Liver (tissue), 3 donors: Measurements from ENCODE around the gene FAM151A.

ENCODE experiments used
- CTCF ChIP-seq: fragments of 150-350 bp; IDR thresholded peaks from 2 replicates; pipeline ENCODE4 v1.5.1; 2017; ENCODE audit warnings: improper control_type of control experiment, low read depth, low read length; ENCODE audit not compliant: missing input control
- HNF4A ChIP-seq, 2 donors: conservative IDR thresholded peaks; 2 replicates each; pipeline ENCODE4 v1.6.1; 2016; ENCODE audit warnings: antibody characterized with exemption in 2 of 2, mild to moderate bottlenecking in 2 of 2
- HNF4G ChIP-seq: IDR thresholded peaks from 2 replicates; pipeline ENCODE4 v1.6.1; 2016; ENCODE audit warnings: antibody characterized with exemption
- MAX ChIP-seq: IDR thresholded peaks from 2 replicates; pipeline ENCODE4 v1.6.1; 2016; ENCODE audit warnings: antibody characterized with exemption
- RAD21 ChIP-seq, 2 donors: IDR thresholded peaks; 2 replicates each; pipeline ENCODE4 v1.6.1; 2016; ENCODE audit warnings: antibody characterized with exemption in 2 of 2, mild to moderate bottlenecking in 2 of 2
- SP1 ChIP-seq: IDR thresholded peaks from 2 replicates; pipeline ENCODE4 v1.6.1; 2018; ENCODE audit warnings: antibody characterized with exemption, mild to moderate bottlenecking
- TAF1 ChIP-seq: conservative IDR thresholded peaks from 2 replicates; pipeline ENCODE4 v1.6.1; 2016; ENCODE audit warnings: antibody characterized with exemption, mild to moderate bottlenecking
- YY1 ChIP-seq: IDR thresholded peaks from 2 replicates; pipeline ENCODE4 v1.6.1; 2016; ENCODE audit warnings: antibody characterized with exemption, mild to moderate bottlenecking
- ZBTB33 ChIP-seq: IDR thresholded peaks from 2 replicates; pipeline ENCODE4 v1.6.1; 2016; ENCODE audit warnings: antibody characterized with exemption
- TF ChIP-seq, protein P1 (sequence below): IDR thresholded peaks from 2 replicates; pipeline ENCODE4 v1.6.1; 2016; ENCODE audit warnings: antibody characterized with exemption
- TF ChIP-seq, protein P2 (sequence below): IDR thresholded peaks from 2 replicates; pipeline ENCODE4 v1.6.1; 2016; ENCODE audit warnings: antibody characterized with exemption, mild to moderate bottlenecking
- donor health status: healthy.
- donor health status: healthy.

- TF ChIP-seq CTCF, result no peak
- no peak for TF ChIP-seq HNF4G
- no peak for TF ChIP-seq YY1
- TF ChIP-seq SP1, result no peak
- no peak for TF ChIP-seq ZBTB33
- TF ChIP-seq TAF1, result no peak
- no peak for TF ChIP-seq MAX
- TF ChIP-seq, protein P1, sequence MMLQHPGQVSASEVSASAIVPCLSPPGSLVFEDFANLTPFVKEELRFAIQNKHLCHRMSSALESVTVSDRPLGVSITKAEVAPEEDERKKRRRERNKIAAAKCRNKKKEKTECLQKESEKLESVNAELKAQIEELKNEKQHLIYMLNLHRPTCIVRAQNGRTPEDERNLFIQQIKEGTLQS, result no peak
- no peak for TF ChIP-seq RAD21 (IDR thresholded peaks at IDR 0.05)
- TF ChIP-seq, protein P2, sequence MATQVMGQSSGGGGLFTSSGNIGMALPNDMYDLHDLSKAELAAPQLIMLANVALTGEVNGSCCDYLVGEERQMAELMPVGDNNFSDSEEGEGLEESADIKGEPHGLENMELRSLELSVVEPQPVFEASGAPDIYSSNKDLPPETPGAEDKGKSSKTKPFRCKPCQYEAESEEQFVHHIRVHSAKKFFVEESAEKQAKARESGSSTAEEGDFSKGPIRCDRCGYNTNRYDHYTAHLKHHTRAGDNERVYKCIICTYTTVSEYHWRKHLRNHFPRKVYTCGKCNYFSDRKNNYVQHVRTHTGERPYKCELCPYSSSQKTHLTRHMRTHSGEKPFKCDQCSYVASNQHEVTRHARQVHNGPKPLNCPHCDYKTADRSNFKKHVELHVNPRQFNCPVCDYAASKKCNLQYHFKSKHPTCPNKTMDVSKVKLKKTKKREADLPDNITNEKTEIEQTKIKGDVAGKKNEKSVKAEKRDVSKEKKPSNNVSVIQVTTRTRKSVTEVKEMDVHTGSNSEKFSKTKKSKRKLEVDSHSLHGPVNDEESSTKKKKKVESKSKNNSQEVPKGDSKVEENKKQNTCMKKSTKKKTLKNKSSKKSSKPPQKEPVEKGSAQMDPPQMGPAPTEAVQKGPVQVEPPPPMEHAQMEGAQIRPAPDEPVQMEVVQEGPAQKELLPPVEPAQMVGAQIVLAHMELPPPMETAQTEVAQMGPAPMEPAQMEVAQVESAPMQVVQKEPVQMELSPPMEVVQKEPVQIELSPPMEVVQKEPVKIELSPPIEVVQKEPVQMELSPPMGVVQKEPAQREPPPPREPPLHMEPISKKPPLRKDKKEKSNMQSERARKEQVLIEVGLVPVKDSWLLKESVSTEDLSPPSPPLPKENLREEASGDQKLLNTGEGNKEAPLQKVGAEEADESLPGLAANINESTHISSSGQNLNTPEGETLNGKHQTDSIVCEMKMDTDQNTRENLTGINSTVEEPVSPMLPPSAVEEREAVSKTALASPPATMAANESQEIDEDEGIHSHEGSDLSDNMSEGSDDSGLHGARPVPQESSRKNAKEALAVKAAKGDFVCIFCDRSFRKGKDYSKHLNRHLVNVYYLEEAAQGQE, result no peak
- TF ChIP-seq HNF4A (conservative IDR thresholded peaks at IDR 0.05), result no peak
Observed at GRCh38 chr1:54585181-54586066, 37.9 kb downstream of the FAM151A start.
